GM23338 (cell line): Measurements from ENCODE around the gene ARMH1. TPM values are rescaled to one million over a fixed set of nuclear protein-coding genes. Genes with fewer than 3 reads are reported as not detected.

Experiments used
- ATAC-seq: fragments of 200-7000 bp; cut with Tn5 transposase; 3 replicates; pipeline ENCODE4 v1.9.1; 2020
- DNase-seq: peaks from one replicate; pipeline ENCODE4 v3.0.0-alpha.2; 2015; ENCODE audit warnings: low spot score
- H2AFZ ChIP-seq: fragments of 200-600 bp; sonication (generic); 2 replicates; pipeline ENCODE4 v1.8.0; 2016; ENCODE audit warnings: antibody characterized with exemption, mild to moderate bottlenecking, moderate library complexity
- H3F3A ChIP-seq: fragments of 200-600 bp; sonication (generic); replicated peaks from 2 replicates; pipeline ENCODE4 v1.8.0; 2017; ENCODE audit warnings: antibody characterized with exemption, mixed run types, low read depth
- H3K27ac ChIP-seq: fragments of 200-600 bp; sonication (generic); 2 replicates; pipeline ENCODE4 v1.6.1; 2016; ENCODE audit warnings: low read depth
- H3K27me3 ChIP-seq: fragments of 200-600 bp; sonication (generic); 2 replicates; pipeline ENCODE4 v1.8.0; 2016; ENCODE audit warnings: mild to moderate bottlenecking, mixed run types, moderate library complexity; ENCODE audit not compliant: insufficient read depth
- H3K36me3 ChIP-seq: fragments of 200-600 bp; sonication (generic); 2 replicates; pipeline ENCODE4 v1.8.0; 2016; ENCODE audit warnings: mild to moderate bottlenecking; ENCODE audit not compliant: insufficient read depth
- H3K4me1 ChIP-seq: fragments of 200-600 bp; sonication (generic); 2 replicates; pipeline ENCODE4 v1.8.0; 2016; ENCODE audit warnings: mild to moderate bottlenecking, moderate library complexity; ENCODE audit not compliant: insufficient read depth
- H3K4me2 ChIP-seq: fragments of 200-600 bp; sonication (generic); 2 replicates; pipeline ENCODE4 v1.7.1; 2017; ENCODE audit warnings: mixed run types
- H3K4me3 ChIP-seq: fragments of 200-600 bp; sonication (generic); 2 replicates; pipeline ENCODE4 v1.6.1; 2016; ENCODE audit warnings: mixed run types
- H3K79me2 ChIP-seq: fragments of 200-600 bp; sonication (generic); replicated peaks from 2 replicates; pipeline ENCODE4 v1.8.0; 2017; ENCODE audit warnings: mild to moderate bottlenecking; ENCODE audit not compliant: insufficient read depth
- H3K9me2 ChIP-seq: fragments of 200-600 bp; sonication (generic); 2 replicates; pipeline ENCODE4 v1.8.0; 2017; ENCODE audit not compliant: insufficient read depth
- H4K20me1 ChIP-seq: fragments of 200-600 bp; sonication (generic); replicated peaks from 2 replicates; pipeline ENCODE4 v1.8.0; 2017; ENCODE audit warnings: mild to moderate bottlenecking; ENCODE audit not compliant: insufficient read depth
- H3K27ac Mint-ChIP-seq: 2 replicates; pipeline ENCODE4 v1.8.0; 2020; ENCODE audit warnings: inconsistent platforms, mild to moderate bottlenecking, moderate library complexity, mixed read lengths
- H3K27me3 Mint-ChIP-seq: 3 replicates; pipeline ENCODE4 v1.8.0; 2022; ENCODE audit warnings: low read depth, mild to moderate bottlenecking, moderate library complexity, mixed read lengths, inconsistent platforms; ENCODE audit not compliant: insufficient read depth, poor library complexity
- H3K36me3 Mint-ChIP-seq: 3 replicates; pipeline ENCODE4 v1.8.0; 2021; ENCODE audit warnings: low read depth, mild to moderate bottlenecking, inconsistent platforms, moderate library complexity, mixed read lengths
- H3K4me1 Mint-ChIP-seq: 3 replicates; pipeline ENCODE4 v1.8.0; 2020; ENCODE audit warnings: mild to moderate bottlenecking, inconsistent platforms, mixed read lengths
- H3K4me3 Mint-ChIP-seq: 3 replicates; pipeline ENCODE4 v1.8.0; 2021; ENCODE audit warnings: moderate library complexity, mild to moderate bottlenecking, inconsistent platforms, mixed read lengths
- H3K9me3 Mint-ChIP-seq: 3 replicates; pipeline ENCODE4 v1.8.0; 2020; ENCODE audit warnings: moderate library complexity, mild to moderate bottlenecking, inconsistent platforms, mixed read lengths
- CTCF ChIP-seq, 2 experiments: fragments of 200-600 bp in 1 of 2; sonication (generic) in 1 of 2; conservative IDR thresholded peaks; 2 replicates each; pipeline versions ENCODE4 v1.5.1 to v1.6.1; 2016 to 2017; ENCODE audit warnings: antibody characterized with exemption in 2 of 2, low read depth in 2 of 2, mild to moderate bottlenecking in 2 of 2, moderate library complexity in 1 of 2
- ETS1 ChIP-seq: IDR thresholded peaks from 2 replicates; pipeline ENCODE4 v1.6.1; 2016; ENCODE audit warnings: antibody characterized with exemption
- EZH2 ChIP-seq: fragments of 200-600 bp; sonication (generic); IDR thresholded peaks from one replicate; pipeline ENCODE4 v1.8.0; 2017; ENCODE audit warnings: antibody characterized with exemption, mild to moderate bottlenecking, low read depth; ENCODE audit not compliant: unreplicated experiment
- EZH2phosphoT487 ChIP-seq: fragments of 200-600 bp; sonication (generic); IDR thresholded peaks from one replicate; pipeline ENCODE4 v1.8.1; 2018; ENCODE audit warnings: antibody characterized with exemption; ENCODE audit not compliant: unreplicated experiment
- JUNB ChIP-seq: IDR thresholded peaks from one replicate; pipeline ENCODE4 v1.6.1; 2016; ENCODE audit warnings: antibody characterized with exemption; ENCODE audit not compliant: unreplicated experiment
- POLR2AphosphoS5 ChIP-seq: IDR thresholded peaks from 2 replicates; pipeline ENCODE4 v1.6.1; 2016; ENCODE audit warnings: antibody characterized with exemption, low read depth
- REST ChIP-seq: IDR thresholded peaks from one replicate; pipeline ENCODE4 v1.6.1; 2018; ENCODE audit warnings: antibody characterized with exemption; ENCODE audit not compliant: unreplicated experiment
- STAT1 ChIP-seq: IDR thresholded peaks from one replicate; pipeline ENCODE4 v1.6.1; 2016; ENCODE audit warnings: antibody characterized with exemption; ENCODE audit not compliant: unreplicated experiment
- polyA plus RNA-seq: library from polyadenylated mRNA; unstranded; fragments of >200 nt; fragmentation: Nextera tagmentation; extraction: Ambion mirVana; gene quantifications from 2 replicates; pipeline ENCODE4 v1.2.1, GENCODE V29; 2016
- total RNA-seq: library from RNA; depleted of rRNA; stranded (reverse); fragments of >200 nt; shearing (Covaris generic); gene quantifications from 2 replicates; pipeline ENCODE4 v1.2.3, GENCODE V29; 2014

The ARMH1 gene
- total and polyA plus RNA-seq, 2 experiments from 2014 or later = 0.31 TPM; not detected in 1

- no peak overlapping the region for H2AFZ ChIP-seq
- no peaks in the 10 kb centered on the region for H4K20me1 ChIP-seq
- H3F3A ChIP-seq = peaks cover 3% of the 10 kb centered on the region
- H3K4me1 Mint-ChIP-seq = peaks cover 9% of the 10 kb centered on the region
- peaks cover 13% of the 10 kb centered on the region for H3K9me3 Mint-ChIP-seq
- H3K36me3 ChIP-seq = no peaks in the 10 kb centered on the region
- TF ChIP-seq EZH2 = no peak
- no peak for TF ChIP-seq STAT1
- peak; percentile 80 to 86 for TF ChIP-seq CTCF (conservative IDR thresholded peaks at IDR 0.05; ENCODE audit: low read depth in 2 of 2)
- H3K27me3 ChIP-seq = no peaks in the 10 kb centered on the region
- DNase-seq (peak; percentile 88), ATAC-seq (peak; percentile 75)
- H3K4me3 Mint-ChIP-seq = no peak overlapping the region; the same call in 2 of the 3 replicates
- no peaks in the 10 kb centered on the region; the same call in 1 of the 2 replicates for H3K9me2 ChIP-seq
- no peak overlapping the region for H3K27ac Mint-ChIP-seq
- no peak overlapping the region for H3K4me2 ChIP-seq
- no peak overlapping the region for H3K4me3 ChIP-seq
- no peak overlapping the region for H3K27ac ChIP-seq
- peaks cover 6% of the 10 kb centered on the region for H3K27me3 Mint-ChIP-seq
- no peaks in the 10 kb centered on the region for H3K79me2 ChIP-seq
- no peaks in the 10 kb centered on the region; the same call in 1 of the 2 replicates for H3K4me1 ChIP-seq
- H3K36me3 Mint-ChIP-seq = peaks cover 11% of the 10 kb centered on the region
Measured at GRCh38 chr1:44707959-44708831, 33.7 kb downstream of the ARMH1 start.

- H3K36me3 Mint-ChIP-seq = peaks cover 7% of the 10 kb centered on the region; the same call in 1 of the 3 replicates
- peaks cover 8% of the 10 kb centered on the region for H3K9me3 Mint-ChIP-seq
- no peak overlapping the region for H3K4me3 Mint-ChIP-seq
- TF ChIP-seq STAT1 (no peak), CTCF (conservative IDR thresholded peaks at IDR 0.05; ENCODE audit: low read depth in 2 of 2) (no peak), EZH2phosphoT487 (no peak), ETS1 (no peak), REST (no peak), EZH2 (no peak), POLR2AphosphoS5 (no peak), JUNB (no peak)
- Histone ChIP-seq H3F3A (no peaks in the 10 kb centered on the region), H4K20me1 (no peaks in the 10 kb centered on the region), H3K27ac (no peak overlapping the region), H2AFZ (no peak overlapping the region), H3K4me1 (no peaks in the 10 kb centered on the region; the same call in 1 of the 2 replicates), H3K36me3 (no peaks in the 10 kb centered on the region), H3K4me3 (no peak overlapping the region), H3K79me2 (no peaks in the 10 kb centered on the region), H3K9me2 (no peaks in the 10 kb centered on the region; the same call in 1 of the 2 replicates), H3K4me2 (no peak overlapping the region), H3K27me3 (no peaks in the 10 kb centered on the region)
- H3K4me1 Mint-ChIP-seq = peaks cover 6% of the 10 kb centered on the region; the same call in 1 of the 3 replicates
- H3K27me3 Mint-ChIP-seq = peaks cover 7% of the 10 kb centered on the region
- DNase-seq = no peak
- H3K27ac Mint-ChIP-seq = no peak overlapping the region
- no peak for ATAC-seq
Measured at GRCh38 chr1:44713321-44713781, 38.8 kb downstream of the ARMH1 start.
